ENCODE measurements around the gene FLNB. TPM values are rescaled to one million over a fixed set of nuclear protein-coding genes. Genes with fewer than 3 reads are reported as not detected.

FLNB gene
- polyA plus RNA-seq, 1 donor from 2014 or later, result 10.3 TPM

- H4K20me1 ChIP-seq (ENCODE audit: insufficient read depth), result no peaks in the 10 kb centered on the region
- H3K27ac ChIP-seq (ENCODE audit: low read length), result no peak overlapping the region
- no peak overlapping the region for H3K4me2 ChIP-seq (ENCODE audit: low read length)
- no peak for TF ChIP-seq REST (IDR thresholded peaks at IDR 0.05; ENCODE audit: borderline replicate concordance)
- no peak for TF ChIP-seq EZH2 (IDR thresholded peaks at IDR 0.05; ENCODE audit: borderline replicate concordance, insufficient read depth, low read length, poor library complexity, severe bottlenecking)
- TF ChIP-seq EP300 (conservative IDR thresholded peaks at IDR 0.05; ENCODE audit: poor library complexity, severe bottlenecking), result no peak
- TF ChIP-seq SMC3 (conservative IDR thresholded peaks at IDR 0.05; ENCODE audit: poor library complexity), result no peak
- no peak for TF ChIP-seq POLR2AphosphoS5 (IDR thresholded peaks at IDR 0.05)
- TF ChIP-seq RAD21 (conservative IDR thresholded peaks at IDR 0.05), result no peak
- TF ChIP-seq TAF1 (IDR thresholded peaks at IDR 0.05; ENCODE audit: low read depth), result no peak
- TF ChIP-seq MXI1 (conservative IDR thresholded peaks at IDR 0.05; ENCODE audit: poor library complexity, severe bottlenecking), result no peak
- no peak for TF ChIP-seq CTCF (IDR thresholded peaks at IDR 0.05; ENCODE audit: poor library complexity, severe bottlenecking)
- H3K9me3 ChIP-seq (ENCODE audit: low read length), result no peaks in the 10 kb centered on the region
- H3K9me2 ChIP-seq (ENCODE audit: insufficient read depth, low read length), result no peaks in the 10 kb centered on the region
- no peaks in the 10 kb centered on the region for H3F3A ChIP-seq (ENCODE audit: insufficient read depth, low read length, poor library complexity, severe bottlenecking)
- H2AFZ ChIP-seq (ENCODE audit: low read depth, low read length), result no peak overlapping the region
- H3K36me3 ChIP-seq (ENCODE audit: insufficient read depth, low read length), result no peaks in the 10 kb centered on the region
- no peaks in the 10 kb centered on the region for H3K79me2 ChIP-seq (replicated peaks; ENCODE audit: insufficient read depth, low read length)
- no peak overlapping the region for H3K4me3 ChIP-seq (ENCODE audit: low read length)
- H3K27me3 ChIP-seq (ENCODE audit: insufficient read depth, low read depth, low read length), result no peaks in the 10 kb centered on the region
- H3K9ac ChIP-seq (ENCODE audit: low read length), result no peak overlapping the region
These were observed 176.7 kb downstream of the FLNB start for GRCh38 chr3:58184982-58185360.

- Histone ChIP-seq H3F3A (ENCODE audit: insufficient read depth, low read length, poor library complexity, severe bottlenecking) (no peaks in the 10 kb centered on the region), H3K27me3 (ENCODE audit: insufficient read depth, low read depth, low read length) (no peaks in the 10 kb centered on the region), H3K27ac (ENCODE audit: low read length) (no peak overlapping the region), H2AFZ (ENCODE audit: low read depth, low read length) (no peak overlapping the region), H3K9me2 (ENCODE audit: insufficient read depth, low read length) (no peaks in the 10 kb centered on the region), H3K9ac (ENCODE audit: low read length) (no peak overlapping the region), H3K9me3 (ENCODE audit: low read length) (no peaks in the 10 kb centered on the region), H3K4me3 (ENCODE audit: low read length) (no peak overlapping the region), H4K20me1 (ENCODE audit: insufficient read depth) (no peaks in the 10 kb centered on the region), H3K36me3 (ENCODE audit: insufficient read depth, low read length) (no peaks in the 10 kb centered on the region), H3K4me2 (ENCODE audit: low read length) (no peak overlapping the region), H3K79me2 (replicated peaks; ENCODE audit: insufficient read depth, low read length) (no peaks in the 10 kb centered on the region)
- TF ChIP-seq CTCF (IDR thresholded peaks at IDR 0.05; ENCODE audit: poor library complexity, severe bottlenecking) (no peak), EZH2 (IDR thresholded peaks at IDR 0.05; ENCODE audit: borderline replicate concordance, insufficient read depth, low read length, poor library complexity, severe bottlenecking) (no peak), MXI1 (conservative IDR thresholded peaks at IDR 0.05; ENCODE audit: poor library complexity, severe bottlenecking) (no peak), RAD21 (conservative IDR thresholded peaks at IDR 0.05) (no peak), SMC3 (conservative IDR thresholded peaks at IDR 0.05; ENCODE audit: poor library complexity) (no peak), EP300 (conservative IDR thresholded peaks at IDR 0.05; ENCODE audit: poor library complexity, severe bottlenecking) (no peak), TAF1 (IDR thresholded peaks at IDR 0.05; ENCODE audit: low read depth) (no peak)
These were observed 179.9 kb downstream of the FLNB start for GRCh38 chr3:58188173-58188564.
